Measurements from ENCODE around the gene CPTP. TPM values are rescaled to one million over a fixed set of nuclear protein-coding genes. Genes with fewer than 3 reads are reported as not detected.

The CPTP gene
- polyA plus RNA-seq, 1 donor from 2014 or later: 9.9 TPM

GRCh38 chr1:1324084-1324523 is 498 bp upstream of the CPTP start:
- Histone ChIP-seq H3K36me3 (ENCODE audit: insufficient read depth, low read length) (no peaks in the 10 kb centered on the region), H3K27me3 (ENCODE audit: insufficient read depth, low read depth, low read length) (no peaks in the 10 kb centered on the region), H3K9ac (ENCODE audit: low read length) (peak overlapping the region; percentile 93), H3K4me2 (ENCODE audit: low read length) (no peak overlapping the region), H3K9me3 (ENCODE audit: low read length) (no peaks in the 10 kb centered on the region), H3F3A (ENCODE audit: insufficient read depth, low read length, poor library complexity, severe bottlenecking) (no peaks in the 10 kb centered on the region), H2AFZ (ENCODE audit: low read depth, low read length) (peak overlapping the region; percentile 40), H3K4me3 (ENCODE audit: low read length) (peak overlapping the region; percentile 99), H3K27ac (ENCODE audit: low read length) (peak overlapping the region; percentile 59), H3K9me2 (ENCODE audit: insufficient read depth, low read length) (no peaks in the 10 kb centered on the region), H3K79me2 (replicated peaks; ENCODE audit: insufficient read depth, low read length) (peaks cover 34% of the 10 kb centered on the region), H4K20me1 (ENCODE audit: insufficient read depth) (peaks cover 16% of the 10 kb centered on the region)
- TF ChIP-seq SMC3 (conservative IDR thresholded peaks at IDR 0.05; ENCODE audit: poor library complexity): no peak
- no peak for TF ChIP-seq CTCF (IDR thresholded peaks at IDR 0.05; ENCODE audit: poor library complexity, severe bottlenecking)
- TF ChIP-seq EP300 (conservative IDR thresholded peaks at IDR 0.05; ENCODE audit: poor library complexity, severe bottlenecking): no peak
- no peak for TF ChIP-seq EZH2 (IDR thresholded peaks at IDR 0.05; ENCODE audit: borderline replicate concordance, insufficient read depth, low read length, poor library complexity, severe bottlenecking)
- no peak for TF ChIP-seq REST (IDR thresholded peaks at IDR 0.05; ENCODE audit: borderline replicate concordance)
- no peak for TF ChIP-seq POLR2AphosphoS5 (IDR thresholded peaks at IDR 0.05)
- TF ChIP-seq MXI1 (conservative IDR thresholded peaks at IDR 0.05; ENCODE audit: poor library complexity, severe bottlenecking): no peak
- no peak for TF ChIP-seq TAF1 (IDR thresholded peaks at IDR 0.05; ENCODE audit: low read depth)
- TF ChIP-seq RAD21 (conservative IDR thresholded peaks at IDR 0.05): no peak

- Histone ChIP-seq H3K36me3 (ENCODE audit: insufficient read depth, low read length) (no peaks in the 10 kb centered on the region), H3K9me3 (ENCODE audit: low read length) (no peaks in the 10 kb centered on the region), H2AFZ (ENCODE audit: low read depth, low read length) (peak overlapping the region; percentile 33), H3K79me2 (replicated peaks; ENCODE audit: insufficient read depth, low read length) (peaks cover 34% of the 10 kb centered on the region), H4K20me1 (ENCODE audit: insufficient read depth) (peaks cover 11% of the 10 kb centered on the region), H3K4me2 (ENCODE audit: low read length) (peak overlapping the region; percentile 73), H3K27me3 (ENCODE audit: insufficient read depth, low read depth, low read length) (no peaks in the 10 kb centered on the region), H3K9me2 (ENCODE audit: insufficient read depth, low read length) (no peaks in the 10 kb centered on the region), H3K27ac (ENCODE audit: low read length) (peak overlapping the region; percentile 47), H3F3A (ENCODE audit: insufficient read depth, low read length, poor library complexity, severe bottlenecking) (no peaks in the 10 kb centered on the region), H3K9ac (ENCODE audit: low read length) (peak overlapping the region; percentile 93), H3K4me3 (ENCODE audit: low read length) (peak overlapping the region; percentile 99)
- no peak for TF ChIP-seq EP300 (conservative IDR thresholded peaks at IDR 0.05; ENCODE audit: poor library complexity, severe bottlenecking)
- TF ChIP-seq CTCF (IDR thresholded peaks at IDR 0.05; ENCODE audit: poor library complexity, severe bottlenecking): no peak
- TF ChIP-seq RAD21 (conservative IDR thresholded peaks at IDR 0.05): no peak
- no peak for TF ChIP-seq REST (IDR thresholded peaks at IDR 0.05; ENCODE audit: borderline replicate concordance)
- TF ChIP-seq SMC3 (conservative IDR thresholded peaks at IDR 0.05; ENCODE audit: poor library complexity): no peak
Measured at GRCh38 chr1:1325288-1326074, 879 bp downstream of the CPTP start.

Measured in neural cell (in vitro differentiated cells).